GM19035 (cell line): Measurements from ENCODE around the gene SNCA.

Experiments
- ATAC-seq: cut with Tn5 transposase; IDR thresholded peaks from one replicate; pipeline ENCODE4 v1.9.1; 2021; ENCODE audit not compliant: unreplicated experiment

SNCA gene

DNA sequence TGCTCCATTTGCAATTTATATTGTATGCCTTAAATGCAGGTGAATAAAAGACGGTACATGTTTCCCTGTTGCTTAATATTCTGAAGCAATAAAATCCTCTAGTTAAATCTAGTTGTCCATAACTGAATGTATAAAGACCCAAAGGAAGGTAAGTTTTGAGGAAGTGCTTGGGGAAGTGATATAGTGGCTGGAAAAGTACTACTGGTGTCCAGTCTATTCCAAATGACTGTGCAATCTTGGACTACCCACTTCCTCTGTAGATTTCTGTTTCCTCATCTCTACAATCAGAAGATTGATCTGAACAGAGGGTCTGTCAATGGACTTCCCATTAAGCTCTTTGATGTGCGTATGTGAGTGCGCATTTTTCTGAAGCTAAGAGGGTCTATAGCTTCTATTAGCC, 17.0 kb downstream of the SNCA start:
- ATAC-seq: no peak

DNA sequence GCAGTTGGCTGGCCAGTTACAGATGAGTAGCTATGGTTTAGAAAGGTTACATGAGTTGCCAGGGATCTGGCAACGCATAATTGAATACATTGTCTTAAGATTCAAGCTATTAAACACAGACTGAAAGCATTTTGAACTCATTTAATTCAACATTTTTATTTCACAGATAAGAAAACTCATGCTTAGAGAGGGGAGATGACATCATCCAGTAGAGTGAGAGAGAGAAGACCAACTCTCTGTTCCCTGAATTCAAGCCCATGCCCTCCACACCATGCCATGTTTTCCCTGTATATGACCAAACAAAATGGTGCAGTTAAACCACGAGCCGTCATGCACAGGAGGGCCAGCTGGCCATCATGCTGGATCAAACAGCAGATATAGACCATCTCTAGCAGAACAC, 22.6 kb downstream of the SNCA start:
- no peak for ATAC-seq

DNA sequence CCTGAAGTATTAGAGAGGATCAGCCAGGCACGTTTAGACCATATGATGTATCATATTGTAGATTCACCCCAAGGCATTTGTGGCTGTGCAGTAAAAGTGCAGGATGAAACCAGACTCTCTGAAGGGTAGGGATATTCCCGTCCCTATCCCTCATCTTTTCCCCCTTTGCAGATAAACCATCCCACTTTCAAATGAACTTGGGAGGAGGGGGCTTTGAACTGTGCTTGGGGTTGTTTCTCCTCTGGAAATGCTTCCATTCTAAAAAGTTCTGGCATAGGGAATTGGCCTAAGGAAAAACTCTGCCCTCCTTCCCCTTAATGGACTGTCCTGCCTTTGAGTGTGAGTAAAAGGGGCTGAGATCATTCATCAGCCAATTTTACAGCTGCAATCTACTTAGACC, 23.8 kb downstream of the SNCA start:
- no peak for ATAC-seq

DNA sequence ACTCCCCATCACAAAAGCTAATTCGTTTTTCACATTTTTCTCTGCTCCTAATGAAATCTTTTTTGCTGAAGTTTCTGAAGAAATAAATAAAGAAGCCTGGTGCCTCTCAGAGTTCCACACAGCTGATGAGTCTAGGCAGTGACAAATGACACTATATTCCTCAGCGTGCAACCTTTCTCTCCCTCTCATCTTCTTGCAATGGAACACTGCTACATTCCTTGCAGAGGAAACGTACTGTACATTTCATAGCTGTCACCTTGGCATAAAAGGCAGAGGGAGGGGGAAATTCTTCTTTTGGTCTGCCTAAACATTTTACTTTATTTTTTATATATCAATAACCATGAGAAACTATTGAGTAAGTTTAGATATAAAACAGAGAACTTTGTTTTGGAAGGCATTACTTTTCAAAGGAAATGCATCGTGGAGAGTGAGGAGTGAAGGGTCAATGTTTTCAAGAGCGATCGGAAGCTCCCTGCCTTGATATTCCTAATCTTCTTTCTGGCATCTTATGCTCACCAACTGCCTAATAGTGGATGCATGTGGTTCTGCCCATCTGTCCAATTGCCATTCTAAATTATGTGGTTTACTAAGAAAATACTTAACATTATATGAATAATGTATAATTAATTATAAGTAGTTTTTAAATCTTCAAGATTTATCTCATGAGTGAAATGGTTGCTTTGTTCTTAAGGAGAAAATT, 29.4 kb downstream of the SNCA start:
- no peak for ATAC-seq

GRCh38 chr4:89805297-89805696, 31.7 kb downstream of the SNCA start:
- no peak for ATAC-seq

- ATAC-seq: no peak
Observed at GRCh38 chr4:89803915-89804314, 33.0 kb downstream of the SNCA start.

GRCh38 chr4:89803036-89803435, 33.9 kb downstream of the SNCA start:
- no peak for ATAC-seq

GRCh38 chr4:89800527-89801103, 36.3 kb downstream of the SNCA start:
- ATAC-seq: no peak

DNA sequence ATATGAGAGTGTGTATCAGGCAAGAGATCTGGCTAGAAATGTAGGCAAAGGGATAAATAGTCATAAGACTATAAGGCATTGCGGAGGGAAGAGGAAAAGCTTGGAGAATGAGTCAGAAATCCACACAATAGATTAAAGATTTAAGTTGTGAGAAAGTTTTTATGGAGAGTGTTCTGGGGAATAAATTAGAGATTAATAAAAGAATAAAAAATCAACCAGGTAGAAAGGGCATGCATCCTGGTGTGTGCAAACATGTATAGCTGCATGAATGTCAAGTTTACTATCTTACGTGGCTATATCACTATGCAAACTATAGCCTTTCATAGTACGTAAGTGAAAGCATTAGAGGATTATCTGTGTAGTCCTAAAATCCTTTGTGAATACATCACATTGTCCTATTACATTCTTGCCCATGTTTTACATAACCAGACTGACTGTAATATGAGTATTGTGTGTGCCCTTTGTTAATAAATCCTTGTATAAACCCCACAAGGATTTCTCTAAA, 36.9 kb downstream of the SNCA start:
- ATAC-seq: no peak

DNA sequence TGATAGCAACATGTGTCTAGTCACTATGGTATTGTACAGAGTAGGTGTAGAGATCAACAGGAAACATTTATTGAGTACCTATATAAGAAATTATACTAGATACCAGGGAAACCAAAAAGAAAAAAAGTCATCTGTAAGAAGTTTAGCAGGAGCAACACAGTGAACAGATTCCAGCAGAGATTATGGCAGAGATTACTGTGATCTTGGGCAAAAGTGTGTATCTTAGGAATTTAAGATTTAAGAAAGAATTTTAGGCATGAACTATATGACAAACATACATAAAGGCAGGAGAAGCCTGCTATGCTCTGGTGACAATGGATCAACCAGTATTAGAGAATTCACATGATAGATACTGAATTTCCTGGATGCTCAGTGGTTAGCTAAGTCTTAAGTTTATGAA, 37.9 kb downstream of the SNCA start:
- ATAC-seq: no peak

DNA sequence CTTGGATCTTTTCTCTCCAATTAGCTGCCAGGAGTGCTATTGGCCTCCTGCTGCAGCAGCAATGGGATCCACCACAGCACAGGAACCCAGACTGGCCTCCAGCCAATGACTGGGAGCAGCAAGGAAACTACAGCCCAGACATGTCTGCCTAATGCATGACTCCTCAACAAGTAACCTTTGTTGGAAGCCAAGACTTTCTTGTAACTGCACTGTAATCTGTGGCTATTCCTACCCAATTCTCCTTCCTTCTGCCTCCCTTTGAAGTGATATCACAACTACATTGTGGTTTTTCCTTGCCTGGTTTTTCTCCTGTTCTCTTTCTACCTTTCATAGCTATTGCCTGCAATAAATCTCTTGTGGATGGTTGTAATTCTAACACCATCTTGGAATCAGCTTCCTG, 39.8 kb downstream of the SNCA start:
- no peak for ATAC-seq

GRCh38 chr4:89788206-89789072, 48.5 kb downstream of the SNCA start:
- ATAC-seq: no peak

DNA sequence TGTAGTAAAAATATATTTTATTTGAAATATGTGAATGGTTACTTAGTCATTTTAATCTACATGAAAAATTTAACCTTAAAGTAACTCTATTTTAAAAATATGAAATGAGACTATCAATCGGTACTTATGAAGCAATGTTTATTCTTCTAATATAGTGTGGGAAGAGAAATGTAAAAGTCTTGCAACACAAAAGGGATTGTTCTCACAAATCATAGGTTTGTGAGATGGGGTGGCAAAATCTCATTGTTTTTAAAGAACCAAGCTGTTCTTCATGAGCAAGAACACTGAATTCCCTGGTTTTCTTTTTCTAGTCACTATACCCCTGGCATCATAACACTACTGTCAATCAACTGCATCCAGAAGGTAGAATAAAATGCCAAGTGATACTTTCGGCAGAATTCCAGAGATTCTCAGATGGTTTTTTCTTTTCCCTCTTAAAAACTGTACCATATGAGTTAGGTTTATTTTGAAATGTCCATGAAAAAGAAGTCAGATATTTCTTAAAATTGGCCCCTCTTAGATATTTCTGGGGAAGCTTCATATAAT, 52.2 kb downstream of the SNCA start:
- no peak for ATAC-seq

DNA sequence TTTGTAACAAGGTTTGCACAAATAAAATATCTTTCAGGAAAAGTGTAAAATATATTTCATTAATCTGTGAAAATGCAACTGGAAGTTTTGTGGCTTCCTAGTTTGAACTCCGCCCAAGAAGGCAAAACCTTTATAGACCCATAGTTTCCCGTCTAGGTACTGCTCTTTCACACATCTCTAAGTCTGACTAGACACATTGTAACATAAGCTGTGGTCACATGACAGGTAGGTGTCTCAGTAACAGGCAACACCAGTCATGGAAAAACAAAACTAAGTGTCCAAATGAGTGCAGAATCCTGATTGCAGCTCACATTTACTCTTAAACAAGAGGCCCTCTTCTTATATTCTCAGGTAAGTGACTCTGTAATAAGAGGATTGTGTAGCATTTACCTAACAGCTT, 55.6 kb downstream of the SNCA start:
- no peak for ATAC-seq

DNA sequence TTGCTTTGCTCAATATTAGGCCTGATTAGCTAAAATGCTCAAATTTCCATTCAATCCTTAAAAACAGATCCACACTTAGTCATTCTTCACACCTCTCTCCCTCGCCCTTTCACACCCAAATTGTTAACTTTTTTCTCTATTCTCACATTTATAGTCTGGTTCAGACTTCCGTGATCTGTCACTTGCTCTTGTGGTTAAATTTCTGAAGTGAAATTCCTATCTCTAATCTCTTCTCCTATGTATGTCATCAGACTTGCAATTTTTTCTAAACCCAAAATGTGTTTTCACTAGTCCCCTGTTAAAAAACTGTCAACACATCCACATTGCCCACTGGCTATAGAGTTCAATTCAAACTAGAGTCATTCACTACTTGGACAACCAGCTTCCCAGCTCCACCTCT, 63.2 kb downstream of the SNCA start:
- ATAC-seq: no peak

GRCh38 chr4:89769856-89770255, 67.1 kb downstream of the SNCA start:
- ATAC-seq: no peak

DNA sequence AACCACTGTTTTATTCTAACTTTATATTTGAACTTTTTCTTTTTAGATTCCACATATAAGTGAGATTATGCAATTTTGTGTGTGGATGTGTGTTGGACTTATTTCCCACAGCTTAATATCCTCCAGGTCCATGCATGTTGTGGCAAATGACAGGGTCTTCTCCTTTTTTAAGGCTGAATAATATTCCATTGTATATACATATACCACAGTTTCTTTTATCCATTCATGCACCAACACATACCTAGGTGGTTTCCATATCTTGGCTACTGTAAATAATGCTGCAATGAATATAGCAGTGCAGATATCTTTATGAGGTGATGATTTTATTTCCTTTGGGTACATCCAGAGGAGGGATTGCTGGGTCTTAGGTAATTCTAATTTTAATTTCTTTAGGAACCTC, 69.0 kb downstream of the SNCA start:
- no peak for ATAC-seq

GRCh38 chr4:89765966-89766365, 71.0 kb downstream of the SNCA start:
- ATAC-seq: no peak

DNA sequence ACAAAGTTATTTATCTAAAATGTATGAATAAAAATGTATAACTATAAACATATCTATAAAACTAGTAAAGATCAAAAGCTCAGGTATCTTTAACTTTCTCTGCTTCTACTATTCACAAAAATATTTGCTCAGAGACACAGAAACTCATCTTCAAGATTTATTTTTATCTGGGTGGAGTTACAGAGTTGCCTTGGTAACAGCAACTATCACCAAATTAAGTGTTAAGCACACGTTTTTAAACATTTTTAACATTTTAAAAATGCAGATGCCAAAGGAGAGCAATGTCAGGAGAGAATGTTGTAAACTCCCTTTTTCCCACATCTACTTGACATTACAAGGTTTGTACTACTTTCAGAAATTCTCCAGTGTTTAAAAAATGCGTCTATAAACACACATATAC, 71.4 kb downstream of the SNCA start:
- no peak for ATAC-seq

DNA sequence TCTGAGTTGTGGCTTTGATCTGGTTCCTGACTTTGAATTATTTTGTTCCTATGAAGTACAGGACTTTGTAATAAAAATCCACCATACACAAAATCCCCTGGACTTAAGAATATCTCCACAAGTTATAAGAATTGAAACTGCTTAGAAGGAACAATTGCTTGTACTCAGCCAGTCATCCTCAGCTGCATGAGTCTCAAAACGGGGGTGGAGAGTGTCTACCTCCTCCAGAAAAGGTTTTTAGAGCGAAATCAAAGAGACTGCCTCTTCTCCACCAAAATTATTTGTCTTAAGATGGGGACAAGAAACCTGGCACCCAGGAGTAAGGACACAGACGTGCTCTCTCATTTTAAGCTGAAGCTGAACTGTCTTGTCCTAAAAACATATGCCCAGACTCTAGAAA, 74.7 kb downstream of the SNCA start:
- no peak for ATAC-seq

DNA sequence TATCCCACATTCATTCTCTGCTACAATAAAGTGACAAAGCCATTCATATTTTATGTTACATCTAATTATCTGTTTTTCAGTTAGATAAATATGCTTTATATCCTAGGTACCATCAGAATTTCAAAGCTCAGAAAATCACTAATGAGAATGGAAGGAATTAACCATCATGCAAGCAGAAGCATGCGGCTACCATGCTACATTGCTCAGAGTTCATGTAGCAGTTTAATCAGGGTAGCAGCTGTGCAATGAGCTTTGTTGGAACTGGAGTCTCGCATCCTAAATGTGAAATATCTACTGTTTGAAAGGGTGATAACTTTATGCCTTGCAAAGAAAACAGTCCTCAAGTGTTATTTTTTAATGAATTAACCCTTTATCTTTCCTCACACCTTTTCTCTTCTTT, 77.5 kb downstream of the SNCA start:
- no peak for ATAC-seq
